ENCODE results near the gene HCLS1.
"Not testable (repeated sequence)": the region's sequence is repeated elsewhere in the genome, so short reads cannot be mapped to it uniquely, and the experiment has no call there.

Gene HCLS1

DNA sequence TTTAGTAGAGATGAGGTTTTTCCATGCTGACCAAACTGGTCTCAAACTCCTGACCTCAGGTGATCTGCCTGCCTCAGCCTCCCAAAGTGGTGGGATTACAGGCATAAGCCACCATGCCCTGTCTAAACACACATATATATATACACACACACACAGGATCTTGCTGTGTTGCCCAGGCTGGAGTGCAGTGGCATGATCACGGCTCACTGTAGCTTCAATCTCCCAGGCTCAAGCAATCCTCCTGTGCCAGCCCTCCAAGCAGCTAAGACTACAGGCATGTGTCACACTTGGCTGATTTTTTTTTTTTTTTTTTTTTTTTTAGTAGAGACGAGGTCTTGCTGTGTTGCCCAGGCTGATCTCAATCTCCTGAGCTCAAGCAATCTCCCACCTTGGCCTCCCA lies 60.8 kb downstream of the HCLS1 start:
- not testable (repeated sequence) for DNase-seq (ENCODE audit: low read depth in 2 of 2, low spot score in 1 of 2)

DNA sequence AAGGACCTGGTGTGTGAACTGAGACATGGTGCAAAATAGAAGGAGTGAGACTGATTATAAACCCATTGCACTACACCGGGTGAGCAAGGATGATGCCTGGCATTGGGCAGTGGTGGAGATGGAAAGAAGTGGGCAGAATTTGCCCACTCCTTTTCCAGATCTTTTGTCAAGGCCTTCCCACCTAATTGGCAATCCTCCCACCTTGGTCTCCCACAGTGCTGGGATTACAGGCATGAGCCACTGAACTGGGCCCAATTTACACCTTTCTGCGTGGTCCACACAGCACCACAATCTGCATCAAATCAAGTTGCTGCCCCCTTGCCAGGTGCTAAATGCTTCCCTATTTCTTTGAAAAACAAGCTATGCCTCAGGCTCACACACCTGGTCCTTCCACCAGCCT lies 62.1 kb downstream of the HCLS1 start:
- no peak for DNase-seq (ENCODE audit: low read depth in 2 of 2, low spot score in 1 of 2)

DNA sequence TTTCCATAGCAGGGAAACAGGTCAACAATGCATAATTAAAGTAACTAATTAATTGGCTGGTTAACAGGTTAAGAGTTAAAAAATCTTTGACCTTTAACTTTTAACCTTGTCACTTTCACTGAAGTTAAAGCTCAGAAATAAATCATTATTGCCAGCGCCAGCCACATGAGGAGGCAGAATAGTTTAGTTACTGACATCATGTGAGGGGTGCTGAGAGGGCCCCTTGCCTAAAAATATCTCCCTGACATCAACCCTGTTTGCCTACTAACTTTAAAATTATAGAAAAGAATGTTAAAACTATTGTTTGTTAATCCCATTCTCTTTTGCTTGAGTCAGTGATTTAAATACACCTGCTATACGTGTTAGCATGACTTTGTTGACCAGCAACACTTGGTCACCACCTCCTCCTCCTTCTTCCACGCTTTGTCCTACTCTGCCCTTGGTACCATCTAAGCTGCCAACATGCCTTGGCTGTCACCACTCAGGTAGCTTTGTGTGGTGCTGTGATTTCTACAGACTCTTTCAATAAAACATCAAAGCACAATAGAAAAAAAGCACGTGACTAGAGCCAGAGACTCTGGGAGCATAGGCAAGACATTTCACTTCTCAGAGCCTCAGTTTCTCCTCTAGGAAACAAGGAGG lies 64.8 kb downstream of the HCLS1 start:
- DNase-seq (ENCODE audit: low read depth in 2 of 2, low spot score in 1 of 2), result no peak

DNA sequence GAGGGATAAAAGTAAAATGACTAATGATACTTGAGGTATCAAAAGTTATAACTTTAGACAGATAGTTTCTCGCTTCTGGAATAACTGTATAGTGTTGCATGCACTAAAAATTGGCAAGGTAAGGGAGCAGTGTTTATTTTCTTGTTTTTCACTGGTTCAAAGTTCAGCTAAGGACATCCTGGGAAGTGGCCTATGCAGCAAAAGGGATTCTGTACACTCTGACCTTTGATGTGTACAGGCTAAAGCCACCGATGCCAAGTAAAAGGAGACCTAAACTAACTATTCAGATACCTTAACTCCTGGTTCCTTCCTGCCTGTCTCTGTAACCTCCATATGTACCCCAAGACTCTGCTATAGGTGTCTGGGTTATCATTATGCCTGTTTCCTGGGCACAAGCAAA lies 65.9 kb downstream of the HCLS1 start:
- no peak for DNase-seq (ENCODE audit: low read depth in 2 of 2, low spot score in 1 of 2)

DNA sequence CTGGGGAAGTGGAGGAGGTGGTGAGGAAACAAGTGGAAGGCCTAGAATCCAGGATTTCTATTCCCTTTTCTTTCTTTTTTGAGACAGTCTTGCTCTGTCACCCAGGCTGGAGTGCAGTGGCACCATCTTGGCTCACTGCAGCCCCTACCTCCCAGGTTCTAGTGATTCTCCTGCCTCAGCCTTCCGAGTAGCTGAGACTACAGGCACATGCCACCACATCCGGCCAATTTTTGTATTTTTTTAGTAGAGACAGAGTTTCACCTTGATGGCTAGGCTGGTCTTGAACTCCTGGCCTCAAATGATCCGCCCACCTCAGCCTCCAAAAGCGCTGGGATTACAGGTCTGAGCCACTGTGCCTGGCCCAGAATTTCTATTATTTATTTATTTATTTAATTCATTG lies 66.9 kb downstream of the HCLS1 start:
- not testable (repeated sequence) for DNase-seq (ENCODE audit: low read depth in 2 of 2, low spot score in 1 of 2)

DNA sequence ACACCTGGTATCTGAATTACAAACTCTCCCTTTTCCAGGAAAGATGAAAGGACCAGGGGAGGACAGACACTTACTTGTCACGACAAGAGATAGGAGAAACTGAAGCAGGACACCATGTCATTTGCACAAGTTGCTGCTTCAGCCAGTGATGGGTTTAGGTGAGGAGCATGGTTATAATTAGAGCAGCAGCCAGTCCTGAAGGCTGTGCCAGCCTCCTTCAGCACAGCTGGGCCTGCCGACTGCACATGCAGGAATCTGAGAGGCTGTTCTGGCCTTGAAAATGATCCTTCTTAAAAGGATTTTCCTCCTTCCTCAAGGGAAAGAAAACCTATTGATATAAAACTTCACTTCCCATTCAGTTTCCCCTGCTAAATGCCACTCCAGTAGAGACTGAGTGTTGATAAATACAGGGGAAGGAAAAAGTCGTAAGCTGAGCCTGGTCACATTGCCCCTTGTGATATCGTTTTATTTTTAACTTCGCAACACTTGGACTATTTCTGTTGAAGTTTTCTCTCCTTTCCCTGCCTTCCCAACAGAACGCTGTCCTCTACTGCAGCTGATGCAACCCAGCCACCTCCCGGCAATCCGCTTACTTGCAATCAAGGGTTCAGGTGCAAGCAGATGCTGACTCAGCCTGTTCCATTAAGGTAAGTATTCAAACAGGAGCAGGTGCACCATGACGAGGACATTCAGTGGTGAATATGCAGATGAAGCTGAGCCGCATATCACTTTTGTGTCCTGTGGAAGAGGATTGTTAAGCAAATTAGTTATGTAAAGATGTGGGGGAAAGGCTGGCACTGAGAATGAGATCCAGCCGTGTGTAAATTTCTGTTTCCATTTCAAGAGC lies 67.6 kb downstream of the HCLS1 start, which contains the start of gene FBXO40:
Gene FBXO40 (plus strand): TSS at position 524 of the 847 bp plus-strand sequence. CDS start 27,197 bp downstream, outside the sequence.
- no peak for DNase-seq (ENCODE audit: low read depth in 2 of 2, low spot score in 1 of 2)

DNA sequence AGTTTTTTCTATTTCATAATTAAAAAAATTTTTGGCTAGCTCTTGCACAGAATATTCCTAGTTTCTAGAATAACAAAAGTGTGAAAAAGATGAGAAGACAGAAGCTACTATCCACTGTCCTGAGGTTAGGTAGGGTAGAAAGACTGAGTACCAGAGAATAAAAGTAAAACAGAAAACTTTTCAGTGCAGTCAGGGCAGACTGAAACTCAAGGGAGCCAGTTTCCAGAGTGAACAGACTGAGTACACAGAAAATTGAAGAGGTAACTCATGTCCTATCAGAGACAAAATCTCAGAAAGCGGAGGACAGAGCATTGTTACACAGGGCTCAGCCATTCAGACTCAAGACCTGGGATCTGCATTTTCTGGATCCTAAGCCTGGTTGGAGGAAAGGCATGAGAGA lies 76.3 kb downstream of the HCLS1 start:
- DNase-seq (ENCODE audit: low read depth in 2 of 2, low spot score in 1 of 2), result no peak

DNA sequence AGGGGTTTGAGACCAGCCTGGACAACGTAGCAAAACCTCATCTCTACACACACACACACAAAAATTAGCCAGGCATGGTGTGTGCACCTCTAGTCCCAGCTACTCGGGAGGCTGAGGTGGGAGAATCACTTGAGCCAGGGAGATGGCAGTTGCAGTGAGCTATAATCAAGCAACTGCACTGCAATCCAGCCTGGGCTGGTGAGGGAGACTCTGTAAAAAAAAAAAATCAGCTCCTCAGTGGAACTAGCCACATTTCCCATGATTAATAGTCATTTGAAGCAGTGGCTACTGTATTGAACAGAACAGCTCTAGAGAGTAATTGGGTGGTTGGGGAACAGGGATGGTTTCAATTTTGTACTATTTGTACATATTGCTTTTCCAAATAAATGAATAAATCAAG lies 79.0 kb downstream of the HCLS1 start:
- DNase-seq (ENCODE audit: low read depth in 2 of 2, low spot score in 1 of 2), result no peak
